H9 (cell line): ENCODE results near the gene RDH12. TPM values are rescaled to one million over a fixed set of nuclear protein-coding genes. Genes with fewer than 3 reads are reported as not detected.

Experiments used
- DNase-seq: peaks from one replicate; pipeline ENCODE4 v3.0.0-alpha.2; 2017
- H2AFZ ChIP-seq: one replicate; pipeline ENCODE4 v1.6.1; 2013; ENCODE audit warnings: mild to moderate bottlenecking, low read length, control low read depth, moderate library complexity
- H2AK5ac ChIP-seq: 2 replicates; pipeline ENCODE4 v1.6.1; 2013; ENCODE audit warnings: low read length, control low read depth, mixed read lengths; ENCODE audit not compliant: insufficient read length
- H2BK120ac ChIP-seq: one replicate; pipeline ENCODE4 v1.6.1; 2013; ENCODE audit warnings: low read depth, mild to moderate bottlenecking, low read length, control low read depth, inconsistent platforms; ENCODE audit not compliant: poor library complexity, severe bottlenecking
- H2BK12ac ChIP-seq: 2 replicates; pipeline ENCODE4 v1.6.1; 2013; ENCODE audit warnings: low read length, control low read depth, mixed read lengths, low read depth; ENCODE audit not compliant: insufficient read length
- H2BK15ac ChIP-seq: 2 replicates; pipeline ENCODE4 v1.6.1; 2013; ENCODE audit warnings: low read depth, low read length, control low read depth
- H2BK20ac ChIP-seq: one replicate; pipeline ENCODE4 v1.6.1; 2013; ENCODE audit warnings: low read depth, mild to moderate bottlenecking, low read length, control low read depth, inconsistent platforms; ENCODE audit not compliant: poor library complexity, severe bottlenecking
- H2BK5ac ChIP-seq: 2 replicates; pipeline ENCODE4 v1.6.1; 2013; ENCODE audit warnings: low read length, control low read depth, mixed read lengths; ENCODE audit not compliant: insufficient read length
- H3K14ac ChIP-seq: 2 replicates; pipeline ENCODE4 v1.6.1; 2013; ENCODE audit warnings: low read length, control low read depth; ENCODE audit not compliant: insufficient read depth
- H3K18ac ChIP-seq: 2 replicates; pipeline ENCODE4 v1.6.1; 2013; ENCODE audit warnings: low read depth, mild to moderate bottlenecking, mixed read lengths, low read length, control low read depth; ENCODE audit not compliant: insufficient read length
- H3K23ac ChIP-seq: 2 replicates; pipeline ENCODE4 v1.6.1; 2013; ENCODE audit warnings: low read length, control low read depth, mixed read lengths, low read depth; ENCODE audit not compliant: insufficient read length
- H3K23me2 ChIP-seq: 2 replicates; pipeline ENCODE4 v1.6.1; 2013; ENCODE audit warnings: low read depth, mild to moderate bottlenecking, mixed read lengths, low read length, control low read depth; ENCODE audit not compliant: insufficient read length, poor library complexity, severe bottlenecking
- H3K27ac ChIP-seq: 2 replicates; pipeline ENCODE4 v1.5.1; 2013; ENCODE audit warnings: low read length, control low read depth, mixed read lengths, low read depth; ENCODE audit not compliant: insufficient read length
- H3K27me3 ChIP-seq: 2 replicates; pipeline ENCODE4 v1.6.1; 2013; ENCODE audit warnings: low read length, control low read depth, inconsistent platforms; ENCODE audit not compliant: insufficient read depth
- H3K4ac ChIP-seq: 2 replicates; pipeline ENCODE4 v1.6.1; 2013; ENCODE audit warnings: low read depth, mild to moderate bottlenecking, control low read depth, inconsistent platforms, low read length, moderate library complexity
- H3K4me1 ChIP-seq: 2 replicates; pipeline ENCODE4 v1.6.1; 2013; ENCODE audit warnings: low read length, control low read depth, inconsistent platforms; ENCODE audit not compliant: insufficient read depth
- H3K4me2 ChIP-seq: 2 replicates; pipeline ENCODE4 v1.6.1; 2013; ENCODE audit warnings: low read length, control low read depth, mixed read lengths; ENCODE audit not compliant: insufficient read length, insufficient read depth
- H3K56ac ChIP-seq: 2 replicates; pipeline ENCODE4 v1.6.1; 2013; ENCODE audit warnings: low read depth, mild to moderate bottlenecking, mixed read lengths, low read length, control low read depth; ENCODE audit not compliant: insufficient read length
- H3K79me1 ChIP-seq: 2 replicates; pipeline ENCODE4 v1.6.1; 2013; ENCODE audit warnings: low read depth, mild to moderate bottlenecking, moderate library complexity, low read length, control low read depth, inconsistent platforms; ENCODE audit not compliant: insufficient read depth, poor library complexity, severe bottlenecking
- H3K79me2 ChIP-seq: 2 replicates; pipeline ENCODE4 v1.6.1; 2013; ENCODE audit warnings: low read length, control low read depth, inconsistent platforms; ENCODE audit not compliant: insufficient read depth
- H3K9ac ChIP-seq: 2 replicates; pipeline ENCODE4 v1.6.1; 2013; ENCODE audit warnings: low read length, control low read depth, mixed read lengths; ENCODE audit not compliant: insufficient read length; ENCODE audit errors: extremely low read depth
- H3K9me3 ChIP-seq: one replicate; pipeline ENCODE4 v1.6.1; 2013; ENCODE audit warnings: low read depth, low read length, inconsistent platforms; ENCODE audit not compliant: control insufficient read depth
- H3T11ph ChIP-seq: one replicate; pipeline ENCODE4 v1.6.1; 2013; ENCODE audit warnings: mild to moderate bottlenecking, low read length, control low read depth, inconsistent platforms
- H4K20me1 ChIP-seq: one replicate; pipeline ENCODE4 v1.6.1; 2013; ENCODE audit not compliant: control insufficient read depth, insufficient read length, insufficient read depth
- H4K5ac ChIP-seq: 2 replicates; pipeline ENCODE4 v1.6.1; 2013; ENCODE audit warnings: low read depth, mild to moderate bottlenecking, mixed read lengths, low read length, control low read depth; ENCODE audit not compliant: insufficient read length
- H4K8ac ChIP-seq: replicated peaks from 2 replicates; pipeline ENCODE4 v1.6.1; 2013; ENCODE audit warnings: low read length, control low read depth, mixed read lengths, low read depth; ENCODE audit not compliant: insufficient read length
- H4K91ac ChIP-seq: 2 replicates; pipeline ENCODE4 v1.6.1; 2013; ENCODE audit warnings: low read depth, mild to moderate bottlenecking, moderate library complexity, mixed read lengths, low read length, control low read depth; ENCODE audit not compliant: insufficient read length
- H3K27ac Mint-ChIP-seq, 3 experiments: 2 replicates in 2 of 3; 3 replicates in 1 of 3; pipeline ENCODE4 v1.8.0; 2020 to 2021; ENCODE audit warnings: mixed read lengths in 3 of 3, mild to moderate bottlenecking in 1 of 3, moderate library complexity in 1 of 3
- H3K27me3 Mint-ChIP-seq: 2 replicates; pipeline ENCODE4 v1.8.0; 2021; ENCODE audit warnings: low read depth, mild to moderate bottlenecking, moderate library complexity, mixed read lengths
- H3K36me3 Mint-ChIP-seq, 3 experiments: 2 replicates in 2 of 3; 3 replicates in 1 of 3; pipeline ENCODE4 v1.8.0; 2020 to 2021; ENCODE audit warnings: low read depth in 3 of 3, mixed read lengths in 3 of 3; ENCODE audit not compliant: insufficient read depth in 1 of 3
- H3K4me1 Mint-ChIP-seq, 2 experiments: 2 replicates each; pipeline ENCODE4 v1.8.0; 2020; ENCODE audit warnings: mixed read lengths in 2 of 2
- H3K4me3 Mint-ChIP-seq, 2 experiments: 2 replicates in 1 of 2; 3 replicates in 1 of 2; pipeline ENCODE4 v1.8.0; 2020 to 2021; ENCODE audit warnings: mild to moderate bottlenecking in 2 of 2, mixed read lengths in 2 of 2, moderate library complexity in 1 of 2
- H3K9me3 Mint-ChIP-seq, 2 experiments: 2 replicates in 1 of 2; 3 replicates in 1 of 2; pipeline ENCODE4 v1.8.0; 2020; ENCODE audit warnings: mild to moderate bottlenecking in 2 of 2, mixed read lengths in 2 of 2, moderate library complexity in 1 of 2
- CTCF ChIP-seq: fragments of 200-600 bp; sonication (generic); conservative IDR thresholded peaks from 3 replicates; pipeline ENCODE4 v1.8.0; 2021; ENCODE audit warnings: antibody characterized with exemption, mild to moderate bottlenecking
- WGBS: extraction: QIAGEN DNeasy Blood & Tissue Kit; methylation state at CpG from one replicate; pipeline ENCODE4 v1.1.7; 2013; ENCODE audit warnings: missing lambda C conversion rate, low lambda C conversion rate, mixed read lengths; ENCODE audit not compliant: insufficient read length; ENCODE audit errors: extremely low coverage; 5-methylcytosine and 5-hydroxymethylcytosine counted together
- total RNA-seq: library from RNA; stranded (reverse); gene quantifications from 2 replicates; pipeline ENCODE4 v1.2.1, GENCODE V29; 2021

Gene RDH12
- total RNA-seq, 1 experiment from 2014 or later: 0.74 TPM

DNA sequence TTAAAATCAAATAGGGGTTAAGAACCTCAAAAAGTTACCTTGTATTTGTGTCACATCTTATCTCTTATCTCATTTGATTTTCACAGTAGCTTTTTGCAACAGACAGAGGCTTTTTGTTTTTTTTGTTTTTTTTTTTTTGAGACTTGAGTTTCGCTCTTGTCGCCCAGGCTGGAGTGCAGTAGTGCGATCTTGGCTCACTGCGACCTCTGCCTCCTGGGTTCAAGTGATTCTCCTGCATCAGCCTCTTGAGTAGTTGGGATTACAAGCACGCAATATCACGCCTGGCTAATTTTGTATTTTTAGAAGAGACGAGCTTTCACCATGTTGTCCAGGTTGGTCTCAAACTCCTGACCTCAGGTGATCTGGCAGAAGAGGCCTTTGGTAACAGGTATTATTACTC, 25.7 kb downstream of the RDH12 start:
- Histone ChIP-seq H3K18ac (no peak overlapping the region), H3K23me2 (no peaks in the 10 kb centered on the region), H3T11ph (no peak overlapping the region), H4K91ac (no peak overlapping the region), H2BK12ac (no peak overlapping the region), H4K8ac (no peak overlapping the region), H3K9me3 (no peaks in the 10 kb centered on the region), H3K4ac (no peak overlapping the region), H2BK5ac (no peak overlapping the region), H3K27me3 (no peaks in the 10 kb centered on the region), H3K4me1 (no peaks in the 10 kb centered on the region), H3K23ac (no peak overlapping the region), H3K79me2 (no peaks in the 10 kb centered on the region), H4K5ac (no peak overlapping the region), H2AK5ac (no peak overlapping the region), H2BK15ac (no peak overlapping the region), H3K9ac (no peak overlapping the region), H2BK20ac (no peak overlapping the region), H3K14ac (no peak overlapping the region), H3K4me2 (no peak overlapping the region), H2BK120ac (no peak overlapping the region), H4K20me1 (no peaks in the 10 kb centered on the region), H3K56ac (no peak overlapping the region), H3K79me1 (no peaks in the 10 kb centered on the region), H3K27ac (no peak overlapping the region), H2AFZ (no peak overlapping the region)
- H3K27ac Mint-ChIP-seq: no peak overlapping the region
- no peak for DNase-seq
- peaks cover 22 to 26% of the 10 kb centered on the region in 2 experiments for H3K4me1 Mint-ChIP-seq
- no peak overlapping the region for H3K4me3 Mint-ChIP-seq
- no CpG with 5 or more reads among the region's 7 CpGs for WGBS
- H3K9me3 Mint-ChIP-seq: no peaks in the 10 kb centered on the region
- H3K27me3 Mint-ChIP-seq: peaks cover 7% of the 10 kb centered on the region
- H3K36me3 Mint-ChIP-seq: no peaks in the 10 kb centered on the region
- TF ChIP-seq CTCF: no peak
